Fibroblast of villous mesenchyme (primary cell): ENCODE data around the gene METTL24. TPM values are rescaled to one million over a fixed set of nuclear protein-coding genes. Genes with fewer than 3 reads are reported as not detected.

Experiments used
- DNase-seq: peaks from one replicate; pipeline ENCODE4 v3.0.0-alpha.2; 2010; ENCODE audit warnings: low read depth
- H3K4me3 ChIP-seq: 2 replicates; pipeline ENCODE4 v1.5.1; 2011; ENCODE audit warnings: low read depth, mild to moderate bottlenecking, low read length
- CTCF ChIP-seq: IDR thresholded peaks from 2 replicates; pipeline ENCODE4 v1.5.1; 2012; ENCODE audit warnings: low read depth, mild to moderate bottlenecking, low read length; ENCODE audit not compliant: insufficient read depth
- total RNA-seq: library from RNA; depleted of rRNA; stranded (reverse); fragments of >200 nt; gene quantifications from 2 replicates; pipeline ENCODE4 v1.2.3, GENCODE V29; 2012

The METTL24 gene
- total RNA-seq, 1 donor, result not detected

DNA sequence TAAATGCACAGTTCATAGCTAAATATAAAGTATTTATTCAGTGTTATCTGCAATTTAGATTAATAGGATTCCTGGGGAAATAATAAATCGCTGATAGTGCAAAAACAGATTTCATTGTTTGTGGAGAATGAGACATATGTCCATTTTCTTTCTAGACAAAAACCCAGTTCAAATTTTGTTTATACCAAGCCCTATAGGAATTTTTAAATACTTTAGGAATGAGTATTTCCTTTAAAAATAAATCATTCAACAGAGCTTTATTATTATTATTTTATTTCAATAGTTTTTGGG lies 86.5 kb downstream of the METTL24 start:
- H3K4me3 ChIP-seq, result no peak overlapping the region
- no peak for TF ChIP-seq CTCF
- no peak for DNase-seq

DNA sequence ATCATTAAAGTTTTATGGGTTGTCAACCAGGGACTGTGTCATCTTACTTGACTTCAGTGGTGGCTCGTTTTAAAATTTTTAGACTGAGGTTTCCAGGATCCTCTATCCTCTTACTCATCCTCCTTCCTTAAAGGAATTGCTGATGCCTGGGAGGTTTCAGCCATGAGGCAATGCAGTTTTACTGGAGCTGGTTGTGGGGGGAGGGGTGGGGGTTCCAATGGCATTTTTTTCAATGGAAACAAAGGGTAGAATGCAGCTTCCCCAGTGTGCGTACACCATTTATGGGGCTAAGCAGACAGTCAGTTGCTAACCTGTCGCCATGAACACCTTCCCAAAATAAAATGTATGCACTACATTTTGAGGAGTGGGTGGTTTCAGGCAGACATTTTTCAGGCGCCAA lies 88.0 kb downstream of the METTL24 start:
- H3K4me3 ChIP-seq, result no peak overlapping the region
- DNase-seq, result no peak
- TF ChIP-seq CTCF, result no peak

- H3K4me3 ChIP-seq, result no peak overlapping the region
- DNase-seq, result no peak
- TF ChIP-seq CTCF, result no peak
These were observed 88.5 kb downstream of the METTL24 start for GRCh38 chr6:110269623-110270022.

GRCh38 chr6:110266996-110267395 lies 91.2 kb downstream of the METTL24 start:
- H3K4me3 ChIP-seq, result no peak overlapping the region
- DNase-seq, result no peak
- TF ChIP-seq CTCF, result no peak

GRCh38 chr6:110265273-110265672 lies 92.9 kb downstream of the METTL24 start:
- H3K4me3 ChIP-seq, result no peak overlapping the region
- DNase-seq, result no peak
- no peak for TF ChIP-seq CTCF

DNA sequence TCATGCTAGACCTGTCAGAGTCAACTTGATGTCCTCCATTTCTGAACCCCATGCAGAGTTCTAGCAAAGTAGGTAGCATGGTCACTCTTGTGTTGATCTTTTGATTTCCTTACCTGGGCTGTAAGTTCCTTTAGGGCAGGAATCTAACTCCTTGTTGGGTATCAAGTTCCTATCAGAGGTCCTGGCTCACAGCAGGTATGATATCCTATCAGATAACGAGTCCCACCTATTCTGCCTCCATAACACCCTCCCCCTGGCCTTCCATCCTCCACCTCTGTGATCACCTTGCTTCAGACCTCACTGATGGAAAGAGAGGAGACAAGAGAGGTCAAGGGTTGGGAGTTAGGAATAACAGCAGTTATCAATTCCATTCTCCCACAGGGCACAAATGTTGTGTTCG lies 101.8 kb downstream of the METTL24 start:
- TF ChIP-seq CTCF, result no peak
- DNase-seq, result no peak
- no peak overlapping the region for H3K4me3 ChIP-seq

GRCh38 chr6:110255211-110255750 lies 102.9 kb downstream of the METTL24 start:
- peak; percentile 30 for DNase-seq
- TF ChIP-seq CTCF, result no peak

More at GRCh38 chr6:110255211-110255750, 102.9 kb downstream of the METTL24 start:
- H3K4me3 ChIP-seq, result no peak overlapping the region
